SKM-1 treated with dmso at 0.1 percent for 144 hours (cell line): ENCODE data around the gene DPM3.

Source experiments
- DNase-seq: peaks from one replicate; lab custom pipeline; 2025; ENCODE audit not compliant: unreplicated experiment; lab: John Stamatoyannopoulos, UW

Gene DPM3

GRCh38 chr1:155103325-155103724, 37.0 kb downstream of the DPM3 start:
- no peak for DNase-seq

- no peak for DNase-seq
Observed at GRCh38 chr1:155099331-155099730, 41.0 kb downstream of the DPM3 start.

- DNase-seq, result no peak
Observed at GRCh38 chr1:155094622-155094948, 45.7 kb downstream of the DPM3 start.

DNA sequence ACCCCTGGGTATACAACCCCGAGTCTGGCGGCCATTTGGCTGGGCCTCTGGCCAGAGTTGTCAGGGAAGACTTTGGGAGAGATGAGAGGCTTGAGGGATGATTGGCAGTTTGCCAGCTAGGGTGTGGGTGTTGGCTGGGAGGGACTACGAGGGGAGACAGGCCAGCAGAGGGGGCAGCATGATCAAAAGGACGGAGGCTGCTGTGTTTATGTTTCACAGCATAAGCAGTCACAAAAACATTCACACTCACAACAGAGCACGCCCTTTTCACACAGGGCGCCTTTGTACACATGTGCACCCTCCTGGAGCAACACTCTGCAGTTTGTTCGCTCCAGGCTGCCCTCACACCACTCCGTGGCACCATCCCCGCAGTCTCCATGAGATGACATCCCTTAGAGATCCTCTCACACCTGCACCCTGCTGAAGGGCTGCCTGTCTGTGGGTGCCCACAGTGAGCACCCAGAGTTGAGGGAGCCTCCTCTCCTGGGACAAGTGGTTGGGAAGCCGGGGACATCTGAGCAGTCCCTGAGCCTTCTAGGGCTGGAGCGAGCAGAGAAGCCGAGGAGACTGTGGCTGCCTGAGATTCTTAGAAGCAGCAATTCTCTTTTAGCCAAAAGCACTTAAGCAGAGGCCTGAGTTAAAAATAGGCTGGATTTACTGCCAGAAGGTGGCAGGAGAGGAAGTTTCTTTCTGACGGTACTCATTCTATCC, 46.3 kb downstream of the DPM3 start:
- peak; percentile 46 for DNase-seq

DNA sequence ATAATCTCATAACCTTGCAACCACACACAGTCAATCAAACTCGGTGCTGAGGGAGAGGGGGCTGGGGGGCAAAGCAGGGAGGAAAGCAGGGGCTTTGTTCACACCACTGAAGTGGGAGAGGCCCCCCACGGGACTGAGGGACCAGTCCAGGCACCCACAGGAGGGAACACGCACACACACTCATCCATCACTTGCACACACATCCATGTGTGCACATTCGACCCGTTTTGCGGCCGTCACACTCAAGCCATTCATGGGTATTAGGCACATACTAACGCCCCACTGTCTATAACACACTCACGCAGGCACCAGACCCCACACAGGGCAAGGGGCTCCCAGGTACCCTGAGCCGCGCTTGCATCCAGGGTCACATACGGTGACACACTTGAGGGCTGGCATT, 47.7 kb downstream of the DPM3 start:
- DNase-seq, result no peak

- DNase-seq, result no peak
Observed at GRCh38 chr1:155092131-155092530, 48.2 kb downstream of the DPM3 start.

DNA sequence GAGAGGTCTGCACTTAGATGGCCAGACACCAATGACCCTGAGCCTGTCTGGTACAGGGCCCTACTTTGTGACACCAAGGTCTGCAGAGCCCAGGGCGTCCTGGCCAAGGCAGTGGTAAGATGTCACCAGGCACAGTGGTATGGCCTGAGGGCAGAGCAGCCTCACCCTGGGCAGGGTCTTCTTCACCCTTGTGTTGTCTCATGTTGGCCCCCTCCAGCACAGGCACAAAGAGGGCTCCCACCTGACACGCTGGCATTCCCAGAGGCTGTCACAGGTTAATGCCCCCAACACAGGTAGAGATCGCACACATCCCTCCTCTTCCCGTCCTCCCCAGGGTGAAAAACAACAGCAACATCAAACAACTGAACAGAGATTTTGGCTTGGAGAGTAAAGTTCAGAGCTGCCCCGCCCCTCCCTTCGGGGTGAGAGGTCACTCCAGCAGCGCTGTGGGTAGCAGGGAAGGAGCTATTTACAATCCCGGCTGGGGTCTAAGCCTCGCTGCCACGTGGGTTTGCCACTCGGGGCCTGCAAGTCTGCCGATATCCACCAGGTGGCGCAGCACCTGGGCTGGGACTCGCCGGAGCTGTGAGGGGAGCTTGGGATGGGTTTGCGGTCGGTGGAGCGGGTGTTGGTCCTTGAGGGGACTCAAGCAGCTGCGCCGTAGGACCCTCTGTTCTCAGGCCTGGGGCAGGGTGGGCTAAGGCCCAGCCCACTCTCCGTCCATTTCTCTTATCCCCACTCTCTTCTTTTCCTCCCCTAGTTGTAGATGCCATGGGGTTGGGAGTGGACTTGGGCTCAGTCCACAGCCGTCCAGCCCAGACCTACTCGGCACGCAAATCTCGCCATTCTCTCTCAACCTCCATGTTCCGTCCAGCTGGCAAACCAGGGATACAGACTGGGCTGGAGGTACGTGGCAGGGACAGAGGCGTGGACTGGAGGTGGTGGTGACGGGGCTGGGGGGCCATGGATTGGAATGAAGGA, 49.0 kb downstream of the DPM3 start:
- DNase-seq, result peak; percentile 69
